HG02678 (cell line): Measurements from ENCODE around the gene CD52.
A peak's percentile ranks its signal among the peaks of the same experiment; 100 is the strongest.
"Not testable (repeated sequence)": the region's sequence is repeated elsewhere in the genome, so short reads cannot be mapped to it uniquely, and the experiment has no call there.

Experiments used
- ATAC-seq: cut with Tn5 transposase; IDR thresholded peaks from one replicate; pipeline ENCODE4 v1.9.1; 2021; ENCODE audit warnings: mild to moderate bottlenecking, moderate library complexity; ENCODE audit not compliant: unreplicated experiment

CD52 gene

GRCh38 chr1:26297791-26298124 is 20.0 kb upstream of the CD52 start:
- no peak for ATAC-seq

- no peak for ATAC-seq
These were observed 17.0 kb upstream of the CD52 start for GRCh38 chr1:26300578-26301275.

- ATAC-seq = no peak
These were observed 14.9 kb upstream of the CD52 start for GRCh38 chr1:26302733-26303405.

GRCh38 chr1:26305667-26306289 is 12.0 kb upstream of the CD52 start:
- peak; percentile 2 for ATAC-seq

- peak; percentile 98 for ATAC-seq
These were observed 11.2 kb upstream of the CD52 start, which contains the start of gene UBXN11 for GRCh38 chr1:26306290-26307229. Gene UBXN11 (minus strand): TSS chr1:26306636. CDS start chr1:26302883, 3,753 bp downstream.

GRCh38 chr1:26307363-26307781 is 10.4 kb upstream of the CD52 start:
- ATAC-seq = no peak

GRCh38 chr1:26307966-26308899 is 9.5 kb upstream of the CD52 start:
- not testable (repeated sequence) for ATAC-seq

GRCh38 chr1:26314501-26314900 is 3.3 kb upstream of the CD52 start:
- no peak for ATAC-seq

- no peak for ATAC-seq
These were observed 1.6 kb upstream of the CD52 start for GRCh38 chr1:26315874-26316850.

GRCh38 chr1:26317146-26317545 is 612 bp upstream of the CD52 start:
- ATAC-seq = no peak

- no peak for ATAC-seq
These were observed 743 bp downstream of the CD52 start for GRCh38 chr1:26318338-26319064.

- no peak for ATAC-seq
These were observed 3.1 kb downstream of the CD52 start for GRCh38 chr1:26320896-26321295.

- peak; percentile 41 for ATAC-seq
These were observed 3.7 kb downstream of the CD52 start for GRCh38 chr1:26321315-26322041.

- no peak for ATAC-seq
These were observed 4.2 kb downstream of the CD52 start for GRCh38 chr1:26322042-26322331.

- ATAC-seq = no peak
These were observed 5.6 kb downstream of the CD52 start for GRCh38 chr1:26323382-26323781.

GRCh38 chr1:26324550-26324949 is 6.8 kb downstream of the CD52 start:
- ATAC-seq = no peak

GRCh38 chr1:26327956-26328362 is 10.2 kb downstream of the CD52 start:
- ATAC-seq = no peak

GRCh38 chr1:26328597-26328996 is 10.8 kb downstream of the CD52 start:
- no peak for ATAC-seq
